Large intestine (tissue), 3 donors: ENCODE measurements around the gene NRAP. TPM values are rescaled to one million over a fixed set of nuclear protein-coding genes. Genes with fewer than 3 reads are reported as not detected.

Source experiments
- DNase-seq, 2 donors: peaks; one replicate each; pipeline versions ENCODE4 v3.0.0 to v3.0.0-alpha.2; 2013
- H3K27ac ChIP-seq: one replicate; pipeline ENCODE4 v1.5.1; 2013; ENCODE audit warnings: low read length
- H3K27me3 ChIP-seq: 2 replicates; pipeline ENCODE4 v1.6.1; 2013; ENCODE audit warnings: low read length; ENCODE audit not compliant: control insufficient read depth, insufficient read depth
- H3K36me3 ChIP-seq: 2 replicates; pipeline ENCODE4 v1.6.1; 2013; ENCODE audit warnings: low read length; ENCODE audit not compliant: control insufficient read depth, insufficient read depth
- H3K4me1 ChIP-seq: one replicate; pipeline ENCODE4 v1.6.1; 2013; ENCODE audit warnings: low read length; ENCODE audit not compliant: control insufficient read depth, insufficient read depth
- H3K4me3 ChIP-seq: one replicate; pipeline ENCODE4 v1.5.1; 2013; ENCODE audit warnings: low read length
- H3K9me3 ChIP-seq: one replicate; pipeline ENCODE4 v1.6.1; 2013; ENCODE audit warnings: mild to moderate bottlenecking, low read depth, low read length, moderate library complexity; ENCODE audit not compliant: control insufficient read depth
- WGBS: methylation state at CpG from one replicate; pipeline ENCODE4 v1.1.5; 2013; ENCODE audit warnings: low lambda C conversion rate; ENCODE audit not compliant: insufficient coverage; 5-methylcytosine and 5-hydroxymethylcytosine counted together
- polyA plus RNA-seq: library from polyadenylated mRNA; unstranded; fragments of 120-200 nt; gene quantifications from one replicate; pipeline ENCODE4 v1.2.1, GENCODE V29; 2013

NRAP gene
- polyA plus RNA-seq, 1 donor, result 0.06 TPM

GRCh38 chr10:113620936-113621335 is 42.9 kb downstream of the NRAP start:
- Histone ChIP-seq H3K27me3 (peaks cover 25% of the 10 kb centered on the region), H3K27ac (no peak overlapping the region), H3K9me3 (no peaks in the 10 kb centered on the region), H3K4me1 (no peaks in the 10 kb centered on the region), H3K36me3 (no peaks in the 10 kb centered on the region), H3K4me3 (no peak overlapping the region)
- no CpG with 5 or more reads among the region's 9 CpGs for WGBS
- no peak for DNase-seq

- Histone ChIP-seq H3K4me1 (no peaks in the 10 kb centered on the region), H3K9me3 (no peaks in the 10 kb centered on the region), H3K4me3 (no peak overlapping the region), H3K27ac (no peak overlapping the region), H3K36me3 (no peaks in the 10 kb centered on the region), H3K27me3 (peaks cover 29% of the 10 kb centered on the region)
- WGBS, result 83% methylated on average over 3 of the region's 8 CpGs
- DNase-seq, result no peak
Observed at GRCh38 chr10:113620511-113620910, 43.3 kb downstream of the NRAP start.

GRCh38 chr10:113619401-113619800 is 44.4 kb downstream of the NRAP start:
- H3K27ac ChIP-seq, result no peak overlapping the region
- WGBS, result no CpG with 5 or more reads among the region's 1 CpG
- no peaks in the 10 kb centered on the region for H3K36me3 ChIP-seq
- H3K9me3 ChIP-seq, result no peaks in the 10 kb centered on the region
- H3K4me1 ChIP-seq, result no peaks in the 10 kb centered on the region
- no peak for DNase-seq
- H3K27me3 ChIP-seq, result peaks cover 32% of the 10 kb centered on the region
- no peak overlapping the region for H3K4me3 ChIP-seq

DNA sequence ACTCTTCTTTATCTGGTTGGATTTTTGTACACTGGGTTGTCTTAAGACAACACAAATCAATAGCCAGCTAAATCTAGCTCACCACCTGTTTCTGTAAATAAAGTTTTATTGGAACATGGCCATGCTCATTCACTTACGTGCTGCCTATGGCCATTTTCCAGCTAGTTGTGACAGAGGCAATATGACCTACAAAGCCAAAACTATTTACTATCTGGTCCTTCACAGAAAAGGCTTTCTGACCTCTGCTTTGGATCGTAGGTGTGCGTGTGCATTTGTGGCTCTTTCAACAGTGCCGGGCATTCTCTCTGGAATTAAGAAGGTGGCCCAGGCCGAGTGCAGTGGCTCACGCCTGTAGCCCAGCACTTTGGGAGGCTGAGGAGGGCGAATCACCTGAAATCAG is 45.5 kb downstream of the NRAP start:
- DNase-seq, result no peak
- no peak overlapping the region for H3K27ac ChIP-seq
- H3K27me3 ChIP-seq, result peaks cover 38% of the 10 kb centered on the region
- no peak overlapping the region for H3K4me3 ChIP-seq
- H3K36me3 ChIP-seq, result no peaks in the 10 kb centered on the region
- WGBS, result no CpG with 5 or more reads among the region's 7 CpGs
- no peaks in the 10 kb centered on the region for H3K9me3 ChIP-seq
- no peaks in the 10 kb centered on the region for H3K4me1 ChIP-seq

DNA sequence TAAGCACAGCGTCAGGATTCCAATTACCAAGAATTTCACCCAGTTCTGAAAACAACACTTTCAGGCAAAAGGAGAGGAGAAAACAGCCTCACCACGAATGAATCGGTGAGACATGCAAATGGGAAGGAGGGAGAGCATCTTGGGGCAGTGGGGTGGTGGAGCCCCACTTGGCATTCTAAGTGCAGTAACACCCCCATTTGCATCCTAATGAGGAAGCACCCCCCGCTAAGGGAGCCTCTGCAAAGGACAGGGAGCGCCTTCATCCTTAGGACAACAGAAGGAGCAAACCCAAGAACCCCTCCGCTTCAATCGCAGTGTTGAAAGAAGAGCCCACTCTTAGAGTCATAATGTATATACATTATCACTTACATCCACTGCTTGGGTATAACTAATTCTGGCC is 46.8 kb downstream of the NRAP start:
- Histone ChIP-seq H3K27ac (no peak overlapping the region), H3K4me3 (no peak overlapping the region), H3K36me3 (no peaks in the 10 kb centered on the region), H3K9me3 (no peaks in the 10 kb centered on the region), H3K27me3 (peaks cover 40% of the 10 kb centered on the region), H3K4me1 (no peaks in the 10 kb centered on the region)
- 7% methylated on average over 2 of the region's 7 CpGs for WGBS
- DNase-seq, result no peak

DNA sequence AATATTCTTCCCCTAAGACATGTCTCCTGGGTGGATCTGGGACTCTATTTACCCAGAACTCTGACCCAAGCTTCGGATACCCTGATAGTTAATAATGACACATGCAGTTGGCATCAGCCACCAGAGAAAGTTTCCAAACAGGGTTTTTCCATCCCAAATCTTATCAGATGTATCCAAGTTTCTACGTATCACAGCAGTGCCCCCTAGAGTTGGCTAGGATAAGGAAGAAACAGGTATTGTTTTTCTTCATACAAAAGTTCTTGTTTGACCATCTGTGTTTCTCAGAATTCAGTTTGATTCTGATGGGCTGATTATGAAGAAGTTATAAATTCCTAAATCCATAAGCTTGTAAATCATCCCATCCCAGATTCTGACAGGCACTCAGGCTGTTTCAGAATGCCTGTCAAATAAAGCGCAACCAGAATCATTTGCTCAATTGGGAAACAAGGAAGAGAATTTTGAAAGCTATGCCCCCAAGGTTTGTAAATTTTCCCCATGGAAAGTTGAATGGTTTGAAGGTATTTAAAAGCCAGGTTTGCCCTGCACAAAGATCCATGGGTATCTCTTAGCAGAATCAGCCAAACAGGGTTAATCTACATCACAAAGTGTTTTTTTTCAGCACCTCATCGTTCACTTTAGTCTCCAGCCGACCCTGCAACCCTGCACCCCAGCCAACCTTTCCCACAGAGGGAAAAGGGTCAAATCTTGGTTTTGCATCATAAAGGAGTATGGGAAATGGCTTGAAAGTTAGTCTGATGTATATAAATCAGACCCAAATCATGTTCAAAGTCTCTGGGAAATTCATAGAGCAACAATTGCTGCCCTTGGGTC is 47.4 kb downstream of the NRAP start:
- no CpG with 5 or more reads among the region's 5 CpGs for WGBS
- Histone ChIP-seq H3K9me3 (no peaks in the 10 kb centered on the region), H3K4me1 (no peaks in the 10 kb centered on the region), H3K4me3 (no peak overlapping the region), H3K36me3 (no peaks in the 10 kb centered on the region), H3K27me3 (peaks cover 40% of the 10 kb centered on the region), H3K27ac (no peak overlapping the region)
- no peak for DNase-seq

DNA sequence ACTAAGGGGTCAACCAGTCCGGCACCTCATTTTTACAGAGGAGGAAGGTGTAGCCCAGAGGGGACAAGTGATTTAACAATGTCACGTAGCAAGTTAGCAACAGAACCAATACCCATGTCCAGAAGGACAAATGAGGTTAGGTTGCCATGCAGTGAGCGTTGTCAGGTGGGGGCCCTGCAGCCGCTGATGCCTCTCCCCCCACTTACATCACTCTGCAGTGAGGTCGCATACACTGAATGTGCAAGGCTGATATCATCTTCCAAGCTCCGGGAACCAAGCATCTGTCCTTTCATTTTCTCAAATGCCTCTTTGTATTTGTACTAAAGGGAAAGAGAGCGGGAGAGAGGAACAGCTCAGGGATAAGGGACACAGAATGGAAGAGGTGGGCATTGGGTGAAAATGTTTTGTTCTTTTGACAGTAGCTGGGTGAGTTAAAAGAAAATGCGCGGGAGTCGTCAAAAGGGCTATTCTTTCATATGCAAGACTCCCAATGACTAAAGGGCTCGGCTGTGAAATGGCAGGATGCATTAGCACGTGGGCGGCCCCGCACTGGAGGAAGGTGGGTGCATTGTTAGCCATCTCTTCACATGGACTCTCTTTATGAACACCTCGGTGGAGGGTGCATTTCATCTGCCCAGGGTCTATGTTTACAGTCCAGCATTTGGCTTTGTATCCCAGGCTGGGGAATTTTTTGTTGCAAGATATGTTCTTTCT is 49.7 kb downstream of the NRAP start:
- 70% methylated on average over 4 of the region's 15 CpGs for WGBS
- H3K4me1 ChIP-seq, result no peaks in the 10 kb centered on the region
- DNase-seq, result no peak
- no peaks in the 10 kb centered on the region for H3K9me3 ChIP-seq
- peaks cover 37% of the 10 kb centered on the region for H3K27me3 ChIP-seq
- H3K4me3 ChIP-seq, result no peak overlapping the region
- H3K27ac ChIP-seq, result no peak overlapping the region
- H3K36me3 ChIP-seq, result no peaks in the 10 kb centered on the region

GRCh38 chr10:113613427-113613826 is 50.4 kb downstream of the NRAP start:
- H3K9me3 ChIP-seq, result no peaks in the 10 kb centered on the region
- peaks cover 35% of the 10 kb centered on the region for H3K27me3 ChIP-seq
- H3K4me3 ChIP-seq, result no peak overlapping the region
- H3K27ac ChIP-seq, result no peak overlapping the region
- DNase-seq, result no peak
- WGBS, result 80% methylated on average over 1 of the region's 2 CpGs
- H3K36me3 ChIP-seq, result no peaks in the 10 kb centered on the region
- no peaks in the 10 kb centered on the region for H3K4me1 ChIP-seq

GRCh38 chr10:113612154-113612553 is 51.7 kb downstream of the NRAP start:
- WGBS, result no CpG with 5 or more reads among the region's 3 CpGs
- Histone ChIP-seq H3K27me3 (peaks cover 30% of the 10 kb centered on the region), H3K9me3 (no peaks in the 10 kb centered on the region), H3K4me1 (no peaks in the 10 kb centered on the region), H3K27ac (no peak overlapping the region), H3K4me3 (no peak overlapping the region), H3K36me3 (no peaks in the 10 kb centered on the region)
- DNase-seq, result no peak

DNA sequence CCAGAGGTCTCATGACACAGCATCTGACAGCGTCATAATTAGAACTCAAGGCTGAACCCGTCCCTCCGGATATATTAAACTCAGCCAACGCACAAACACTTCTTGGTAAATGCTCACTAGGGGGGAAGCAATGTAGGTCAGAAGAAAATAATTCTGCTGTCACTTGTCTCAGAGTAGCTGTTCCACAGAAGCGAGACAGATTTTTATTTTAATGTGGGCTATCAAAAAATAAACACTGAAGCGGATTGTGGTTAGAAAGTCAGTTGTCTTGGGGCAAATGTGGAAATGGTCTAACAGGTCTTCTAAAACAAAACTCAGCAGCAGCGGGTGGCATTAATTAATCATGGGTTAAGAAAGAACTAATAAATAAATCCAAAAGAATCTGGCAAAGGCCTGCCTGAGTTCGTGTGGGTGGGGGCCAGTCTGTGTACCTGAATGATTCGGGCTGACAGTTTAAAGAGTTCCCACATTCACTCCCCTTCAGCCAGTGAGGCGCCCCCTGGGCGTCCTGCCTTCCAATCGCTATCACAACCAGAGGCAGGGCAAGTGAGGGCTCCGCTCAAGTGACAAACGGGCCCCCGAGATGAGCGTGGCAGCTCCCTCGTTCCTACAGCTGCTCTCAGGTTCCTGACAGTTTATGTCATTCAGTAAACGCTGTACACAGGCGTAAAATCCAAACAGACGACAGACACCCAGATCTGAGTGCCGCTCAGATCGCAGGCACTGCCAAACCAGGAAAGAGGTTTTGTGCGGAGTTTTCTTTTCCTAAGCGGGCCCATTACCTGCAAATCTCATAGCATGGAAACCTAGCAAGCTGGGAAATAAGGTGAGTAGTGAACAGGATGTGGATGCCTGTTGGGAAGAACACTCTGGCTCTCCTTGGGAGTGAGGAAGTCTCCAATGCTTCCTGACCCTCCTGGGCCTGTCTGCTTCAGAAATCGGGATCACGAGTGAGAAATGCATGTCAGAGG is 52.9 kb downstream of the NRAP start:
- Histone ChIP-seq H3K36me3 (no peaks in the 10 kb centered on the region), H3K9me3 (no peaks in the 10 kb centered on the region), H3K4me3 (no peak overlapping the region), H3K4me1 (no peaks in the 10 kb centered on the region), H3K27me3 (peaks cover 20% of the 10 kb centered on the region), H3K27ac (no peak overlapping the region)
- DNase-seq, result no peak
- no CpG with 5 or more reads among the region's 26 CpGs for WGBS
